Thymus (tissue), 11 donors: Measurements from ENCODE around the gene CDC42EP3. TPM values are rescaled to one million over a fixed set of nuclear protein-coding genes. Genes with fewer than 3 reads are reported as not detected.

Source experiments
- DNase-seq, 9 donors: peaks; one replicate each; pipeline ENCODE4 v3.0.0-alpha.2; 2013; ENCODE audit warnings: low spot score in 9 of 9, low read depth in 6 of 9, missing footprints in 1 of 9
- H3K27ac ChIP-seq, 2 donors: one replicate each; pipeline ENCODE4 v1.5.1; 2013; ENCODE audit warnings: control low read depth in 1 of 2, low read depth in 1 of 2, low read length in 1 of 2, mild to moderate bottlenecking in 1 of 2, moderate library complexity in 1 of 2
- H3K27me3 ChIP-seq, 2 donors: one replicate each; pipeline ENCODE4 v1.5.1; 2013; ENCODE audit warnings: low read length in 1 of 2; ENCODE audit not compliant: control insufficient read depth in 2 of 2, insufficient read depth in 1 of 2
- H3K36me3 ChIP-seq, 2 donors: one replicate each; pipeline ENCODE4 v1.5.1; 2013; ENCODE audit warnings: low read length in 1 of 2, mild to moderate bottlenecking in 1 of 2, moderate library complexity in 1 of 2; ENCODE audit not compliant: control insufficient read depth in 2 of 2, insufficient read depth in 2 of 2
- H3K4me1 ChIP-seq, 2 donors: one replicate each; pipeline ENCODE4 v1.5.1; 2013; ENCODE audit warnings: low read length in 2 of 2; ENCODE audit not compliant: control insufficient read depth in 2 of 2, insufficient read depth in 2 of 2
- H3K4me3 ChIP-seq, 2 donors: one replicate each; pipeline ENCODE4 v1.5.1; 2013; ENCODE audit warnings: low read length in 2 of 2, control low read depth in 1 of 2, mild to moderate bottlenecking in 1 of 2
- H3K9me3 ChIP-seq, 2 donors: one replicate each; pipeline ENCODE4 v1.5.1; 2013; ENCODE audit warnings: low read length in 1 of 2, mild to moderate bottlenecking in 1 of 2; ENCODE audit not compliant: control insufficient read depth in 2 of 2, insufficient read depth in 1 of 2
- WGBS: extraction: QIAGEN DNeasy Blood & Tissue Kit; methylation state at CpG from one replicate; pipeline ENCODE4 v1.1.7; 2013; 5-methylcytosine and 5-hydroxymethylcytosine counted together
- polyA plus RNA-seq: library from polyadenylated mRNA; stranded (reverse); fragments of 200-250 nt; gene quantifications from one replicate; pipeline ENCODE4 v1.2.3, GENCODE V29; 2013
- total RNA-seq: library from RNA; stranded (reverse); fragments of 120-200 nt; gene quantifications from one replicate; pipeline ENCODE4 v1.2.4, GENCODE V29; 2013
- donor health status: healthy.

The CDC42EP3 gene
- total and polyA plus RNA-seq, 2 donors: 18.8 to 19.1 TPM

DNA sequence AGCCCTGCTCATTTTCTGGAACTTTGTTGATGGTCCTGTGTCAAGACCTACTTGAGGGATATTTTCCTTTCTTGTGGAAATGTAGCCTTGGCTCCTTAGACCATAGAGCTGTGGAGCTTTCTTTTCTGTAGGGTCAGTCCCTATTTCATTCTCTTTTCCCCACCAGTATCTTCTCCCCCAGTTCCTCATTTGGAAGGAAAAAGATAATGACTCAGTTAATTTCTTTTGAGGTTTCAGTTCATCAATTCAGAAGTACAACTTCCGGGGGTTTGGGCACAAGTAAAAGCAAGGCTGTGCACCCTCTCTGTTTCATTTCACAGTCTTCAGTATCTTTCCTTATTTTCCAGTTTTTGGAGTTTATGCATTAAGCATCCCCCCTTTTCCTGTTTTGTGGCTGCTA lies 70.7 kb downstream of the CDC42EP3 start:
- no peaks in the 10 kb centered on the region for H3K27me3 ChIP-seq
- H3K9me3 ChIP-seq: no peaks in the 10 kb centered on the region
- DNase-seq: no peak
- H3K4me3 ChIP-seq: no peak overlapping the region
- peak overlapping the region in 1 of 2 donors; percentile 3 for H3K27ac ChIP-seq
- peaks cover 0 to 13% of the 10 kb centered on the region in 2 donors for H3K4me1 ChIP-seq
- H3K36me3 ChIP-seq: no peaks in the 10 kb centered on the region
- WGBS: 47% methylated on average over 1 of the region's 1 CpG

DNA sequence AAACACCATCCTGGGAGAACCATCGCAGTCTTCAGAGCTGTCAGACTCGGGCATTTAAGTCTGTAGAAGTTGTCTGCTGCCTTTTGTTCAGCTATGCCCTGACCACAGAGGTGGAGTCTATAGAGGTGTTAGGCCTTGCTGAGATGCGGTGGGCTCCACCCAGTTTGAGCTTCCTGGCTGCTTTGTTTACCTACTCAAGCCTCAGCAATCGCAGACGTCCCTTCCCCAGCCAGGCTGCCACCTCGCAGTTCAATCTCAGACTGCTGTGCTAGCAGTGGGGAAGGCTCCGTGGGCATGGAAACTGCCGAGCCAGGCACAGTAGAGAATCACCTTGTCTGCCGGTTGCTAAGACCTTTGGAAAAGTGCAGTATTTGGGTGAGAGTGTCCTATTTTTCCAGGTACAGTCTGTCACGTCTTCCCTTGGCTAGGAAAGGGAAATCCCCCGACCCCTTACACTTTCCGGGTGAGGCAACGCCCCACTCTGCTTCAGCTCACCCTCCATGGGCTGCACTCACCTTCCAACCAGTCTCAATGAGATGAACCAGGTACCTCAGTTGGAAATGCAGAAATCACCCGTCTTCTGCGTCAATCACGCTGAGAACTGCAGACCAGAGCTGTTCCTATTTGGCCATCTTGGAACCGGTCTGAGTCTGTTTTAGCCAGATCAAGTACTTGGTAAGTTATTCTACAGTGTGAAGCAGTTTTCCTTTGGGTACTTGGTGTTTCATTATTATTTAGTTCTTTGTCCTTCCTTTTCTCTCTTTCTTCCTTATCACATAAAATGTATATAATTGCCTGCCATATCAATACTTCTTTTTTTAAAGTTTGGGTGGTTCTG lies 71.5 kb downstream of the CDC42EP3 start:
- no peak for DNase-seq
- H3K27ac ChIP-seq: no peak overlapping the region
- no peaks in the 10 kb centered on the region for H3K27me3 ChIP-seq
- H3K9me3 ChIP-seq: no peaks in the 10 kb centered on the region
- H3K36me3 ChIP-seq: no peaks in the 10 kb centered on the region
- WGBS: 96% methylated on average over 17 of the region's 17 CpGs
- H3K4me1 ChIP-seq: peaks cover 0 to 13% of the 10 kb centered on the region in 2 donors
- no peak overlapping the region for H3K4me3 ChIP-seq

DNA sequence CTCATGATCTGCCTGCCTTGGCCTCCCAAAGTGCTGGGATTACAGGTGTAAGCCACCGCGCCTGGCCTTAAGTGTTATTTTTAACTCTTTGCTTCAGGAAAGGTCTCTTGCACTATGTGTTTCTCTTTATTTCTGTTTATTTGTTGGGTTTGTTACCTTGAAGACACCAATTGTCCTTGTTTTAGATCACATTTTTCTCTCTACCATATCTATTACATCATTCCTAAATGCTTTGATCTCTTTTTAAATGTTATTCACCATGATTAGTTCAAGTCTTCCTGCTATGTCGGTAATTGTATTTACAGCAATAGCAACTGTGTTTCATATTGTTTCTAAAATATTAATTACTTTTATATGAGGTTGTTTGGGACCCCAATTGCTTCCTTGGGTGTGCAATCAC lies 77.7 kb downstream of the CDC42EP3 start:
- WGBS: 78% methylated on average over 3 of the region's 3 CpGs
- H3K27ac ChIP-seq: no peak overlapping the region
- H3K4me3 ChIP-seq: no peak overlapping the region
- DNase-seq: no peak
- H3K9me3 ChIP-seq: peaks cover 0 to 3% of the 10 kb centered on the region in 2 donors
- H3K4me1 ChIP-seq: peaks cover 5 to 10% of the 10 kb centered on the region in 2 donors
- no peaks in the 10 kb centered on the region for H3K27me3 ChIP-seq
- no peaks in the 10 kb centered on the region for H3K36me3 ChIP-seq

DNA sequence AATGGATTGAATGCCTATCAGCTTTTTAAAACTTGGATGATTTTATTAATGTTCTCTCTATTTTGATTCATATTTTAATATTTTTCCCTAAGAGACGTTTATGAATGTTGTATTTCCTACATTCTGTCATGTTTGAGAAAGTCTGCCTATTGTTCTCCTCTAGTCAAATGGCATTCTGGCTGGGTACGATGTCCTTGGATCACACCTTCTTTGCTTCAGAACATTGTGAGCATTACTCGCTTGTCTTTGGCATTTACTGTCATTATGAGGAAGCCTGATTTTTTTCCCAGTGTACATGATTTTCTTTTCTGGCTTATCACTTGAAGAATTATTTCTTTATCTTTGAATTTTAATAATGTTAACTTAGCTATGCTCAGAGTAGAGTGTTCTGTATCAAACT lies 78.4 kb downstream of the CDC42EP3 start:
- H3K9me3 ChIP-seq: peaks cover 0 to 3% of the 10 kb centered on the region in 2 donors
- H3K4me1 ChIP-seq: peaks cover 5 to 10% of the 10 kb centered on the region in 2 donors
- DNase-seq: no peak
- WGBS: 96% methylated on average over 3 of the region's 3 CpGs
- no peak overlapping the region for H3K4me3 ChIP-seq
- H3K27me3 ChIP-seq: no peaks in the 10 kb centered on the region
- H3K27ac ChIP-seq: no peak overlapping the region
- no peaks in the 10 kb centered on the region for H3K36me3 ChIP-seq
